Measurements from ENCODE around the gene MYH9.
"Not testable (repeated sequence)": the region's sequence is repeated elsewhere in the genome, so short reads cannot be mapped to it uniquely, and the experiment has no call there.

Gene MYH9

GRCh38 chr22:36252754-36253522 lies 134.8 kb downstream of the MYH9 start, which contains the start of gene APOL1:
Gene APOL1 (plus strand): TSS chr22:36253133. CDS start chr22:36254956, 1,823 bp downstream.
- intact Hi-C loops (cut with DNase I) = no loop called here
- DNase-seq = peak in 4 of 42 donors; percentile 7 to 46 (median 25)

GRCh38 chr22:36251979-36252608 lies 135.7 kb downstream of the MYH9 start:
- not testable (repeated sequence) for DNase-seq

GRCh38 chr22:36250292-36250960 lies 137.3 kb downstream of the MYH9 start:
- intact Hi-C loops (cut with DNase I) = not testable (repeated sequence)

More at GRCh38 chr22:36251979-36252608, 135.7 kb downstream of the MYH9 start:
- intact Hi-C loops (cut with DNase I) = not testable (repeated sequence)

GRCh38 chr22:36249160-36249559 lies 138.6 kb downstream of the MYH9 start:
- intact Hi-C loops (cut with DNase I) = no loop called here
- no peak for DNase-seq

More at GRCh38 chr22:36250292-36250960, 137.3 kb downstream of the MYH9 start:
- peak in 21 of 42 donors; percentile 27 to 80 (median 56) for DNase-seq

GRCh38 chr22:36247955-36248354 lies 139.8 kb downstream of the MYH9 start:
- DNase-seq = no peak
- intact Hi-C loops (cut with DNase I) = no loop called here

- intact Hi-C loops (cut with DNase I) = no loop called here
- DNase-seq = peak in 1 of 42 donors; percentile 19
Measured at GRCh38 chr22:36246718-36247117, 141.0 kb downstream of the MYH9 start.

- no peak for DNase-seq
- intact Hi-C loops (cut with DNase I) = no loop called here
Measured at GRCh38 chr22:36245805-36246356, 141.9 kb downstream of the MYH9 start.

- intact Hi-C loops (cut with DNase I) = no loop called here
- peak in 1 of 42 donors; percentile 16 for DNase-seq
Measured at GRCh38 chr22:36244522-36245391, 143.0 kb downstream of the MYH9 start.

- peak in 2 of 42 donors; percentile 27 to 28 for DNase-seq
- intact Hi-C loops (cut with DNase I) = no loop called here
Measured at GRCh38 chr22:36243986-36244385, 143.8 kb downstream of the MYH9 start.

- intact Hi-C loops (cut with DNase I) = loop anchor here (10.0 kb wide), 1 partner anchor 45 kb away; no protein-coding TSS in a partner anchor
- peak; percentile 74 to 95 (median 87) for DNase-seq
Measured at GRCh38 chr22:36239401-36240171, 148.2 kb downstream of the MYH9 start, which contains the start of gene APOL2. Gene APOL2 (minus strand): TSS chr22:36239527. CDS start chr22:36233162, 6,365 bp downstream.

- peak in 2 of 42 donors; percentile 29 to 56 for DNase-seq
- intact Hi-C loops (cut with DNase I) = loop anchor here (10.0 kb wide), 1 partner anchor 46 kb away; no protein-coding TSS in a partner anchor
Measured at GRCh38 chr22:36239150-36239400, 148.7 kb downstream of the MYH9 start.

GRCh38 chr22:36238373-36239149 lies 149.2 kb downstream of the MYH9 start:
- peak in 3 of 42 donors; percentile 35 to 55 (median 38) for DNase-seq

GRCh38 chr22:36237462-36238372 lies 150.1 kb downstream of the MYH9 start:
- intact Hi-C loops (cut with DNase I) = loop anchor here (10.0 kb wide), 1 partner anchor 47 kb away; no protein-coding TSS in a partner anchor
- peak in 38 of 42 donors; percentile 32 to 85 (median 63) for DNase-seq

More at GRCh38 chr22:36238373-36239149, 149.2 kb downstream of the MYH9 start:
- intact Hi-C loops (cut with DNase I) = loop anchor here (10.0 kb wide), 1 partner anchor 46 kb away; no protein-coding TSS in a partner anchor

- intact Hi-C loops (cut with DNase I) = loop anchor here (10.0 kb wide), 1 partner anchor 48 kb away; no protein-coding TSS in a partner anchor
- peak in 1 of 42 donors; percentile 22 for DNase-seq
Measured at GRCh38 chr22:36236388-36237319, 151.1 kb downstream of the MYH9 start.
